ES-I3 (cell line): ENCODE results near the gene NMNAT3.

ENCODE experiments used
- H3K36me3 ChIP-seq: 2 replicates; pipeline ENCODE4 v1.6.1; 2013; ENCODE audit warnings: mild to moderate bottlenecking, low read length, control low read depth, moderate library complexity; ENCODE audit not compliant: insufficient read depth
- H3K4me1 ChIP-seq: 2 replicates; pipeline ENCODE4 v1.6.1; 2013; ENCODE audit warnings: mild to moderate bottlenecking, control low read depth, low read length; ENCODE audit not compliant: insufficient read depth
- H3K9ac ChIP-seq: 2 replicates; pipeline ENCODE4 v1.6.1; 2013; ENCODE audit warnings: low read depth, mild to moderate bottlenecking, low read length, moderate library complexity
- H3K9me3 ChIP-seq: 2 replicates; pipeline ENCODE4 v1.6.1; 2013; ENCODE audit warnings: mild to moderate bottlenecking, low read length, moderate library complexity; ENCODE audit not compliant: control insufficient read depth, insufficient read depth

The NMNAT3 gene

DNA sequence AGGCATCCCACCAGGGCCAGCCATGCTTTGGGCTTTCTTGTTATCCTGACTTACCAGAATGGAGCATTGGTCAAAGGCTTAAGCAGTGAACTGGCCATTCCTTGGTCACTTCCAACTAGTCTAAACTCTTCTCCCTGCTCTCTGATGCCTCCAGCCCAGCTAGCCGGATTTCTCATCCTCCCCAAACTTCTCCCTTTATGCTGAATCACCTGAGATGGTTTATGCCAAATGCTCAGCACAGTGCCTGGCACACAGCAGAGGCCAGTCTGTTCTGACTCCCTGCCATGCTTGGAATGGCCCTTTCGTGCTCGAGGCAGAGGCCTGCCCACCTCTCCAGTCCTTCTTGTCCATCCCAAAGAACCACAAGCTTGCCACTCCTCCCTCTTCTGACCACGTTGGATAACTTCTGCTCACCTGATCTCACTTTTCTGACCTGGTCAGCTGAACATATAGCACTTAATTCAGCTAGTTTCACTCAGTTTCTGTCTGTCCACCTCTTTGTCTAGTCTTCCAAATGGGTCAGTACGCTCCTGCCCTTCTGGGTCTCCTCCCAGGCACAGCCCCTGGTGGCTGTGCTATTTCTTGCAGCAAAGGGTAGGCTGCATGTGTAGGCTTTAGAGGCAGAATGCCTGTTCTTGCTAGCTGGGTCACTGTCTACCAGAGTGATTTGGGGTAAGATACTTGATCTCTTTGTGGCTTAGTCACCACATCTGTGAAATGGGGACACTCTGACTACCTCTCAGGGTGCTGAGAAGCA, 136.1 kb downstream of the NMNAT3 start:
- H3K4me1 ChIP-seq: peaks cover 34% of the 10 kb centered on the region
- no peaks in the 10 kb centered on the region for H3K9me3 ChIP-seq
- no peaks in the 10 kb centered on the region; the same call in 1 of the 2 replicates for H3K36me3 ChIP-seq
- no peak overlapping the region for H3K9ac ChIP-seq

DNA sequence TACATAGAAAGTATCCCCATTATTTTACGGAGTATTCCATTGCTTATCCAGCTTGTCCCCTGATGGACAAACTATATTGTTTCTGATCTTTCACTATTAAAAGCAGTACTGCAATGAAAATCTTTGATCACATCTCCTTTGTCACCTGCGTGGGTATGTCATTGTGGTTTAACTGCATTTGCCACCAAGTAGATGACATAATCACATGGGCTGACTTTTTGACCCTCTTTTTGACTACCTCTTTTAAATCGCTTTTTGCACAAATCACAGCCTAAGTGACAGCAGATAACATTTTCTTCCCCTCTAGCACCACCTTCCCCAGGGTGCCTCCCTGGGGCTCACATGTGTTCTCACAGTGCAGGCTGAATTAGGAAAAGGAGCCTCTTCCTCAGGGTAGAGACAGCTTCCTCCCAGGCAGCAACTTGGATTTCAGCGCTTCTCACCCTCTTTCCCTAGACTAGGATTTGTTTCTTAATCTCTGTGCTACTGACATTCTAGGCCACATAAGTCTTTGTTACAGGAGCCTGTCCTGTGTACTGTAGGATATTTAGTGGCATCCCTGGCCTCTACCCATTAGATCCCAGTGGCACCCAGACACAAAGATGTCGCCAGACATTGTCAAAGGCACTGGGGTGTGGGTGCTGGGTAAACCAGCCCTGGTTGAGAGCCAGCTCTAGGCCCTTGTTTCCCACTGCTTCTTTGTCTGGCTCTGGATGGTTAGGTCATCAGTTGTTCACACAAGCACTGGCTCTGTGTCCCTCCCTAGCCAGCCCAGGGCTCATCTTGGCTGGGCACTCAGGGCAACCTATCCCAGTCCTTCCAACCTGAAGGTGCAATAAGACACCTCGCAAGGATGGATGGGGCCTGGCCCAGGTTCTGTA, 136.9 kb downstream of the NMNAT3 start:
- peaks cover 29% of the 10 kb centered on the region for H3K4me1 ChIP-seq
- H3K9ac ChIP-seq: peak overlapping the region; percentile 68; the same call in 1 of the 2 replicates
- no peaks in the 10 kb centered on the region; the same call in 1 of the 2 replicates for H3K36me3 ChIP-seq
- H3K9me3 ChIP-seq: no peaks in the 10 kb centered on the region

DNA sequence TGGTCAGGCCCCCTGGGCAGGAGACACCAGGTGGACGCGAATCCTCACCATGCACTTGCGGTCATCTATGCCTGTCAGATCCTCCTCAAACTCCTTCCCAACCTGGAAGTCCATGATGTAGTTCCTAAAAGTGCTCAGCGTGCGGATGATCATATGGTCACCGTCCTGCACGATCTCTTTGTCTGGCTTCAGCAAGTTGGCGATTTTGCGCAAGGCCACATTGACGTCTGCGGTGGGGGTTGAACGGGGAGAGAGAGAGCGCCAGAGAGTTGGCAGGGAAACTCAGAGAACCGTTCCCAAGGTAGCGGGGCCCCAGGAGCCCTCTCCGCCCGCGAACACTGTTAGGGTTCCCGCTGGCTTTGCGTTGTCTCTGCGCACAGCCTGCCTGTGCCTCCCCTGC, 139.0 kb downstream of the NMNAT3 start:
- no peaks in the 10 kb centered on the region for H3K9me3 ChIP-seq
- no peaks in the 10 kb centered on the region; the same call in 1 of the 2 replicates for H3K36me3 ChIP-seq
- peak overlapping the region; percentile 68 for H3K9ac ChIP-seq
- H3K4me1 ChIP-seq: peaks cover 33% of the 10 kb centered on the region

DNA sequence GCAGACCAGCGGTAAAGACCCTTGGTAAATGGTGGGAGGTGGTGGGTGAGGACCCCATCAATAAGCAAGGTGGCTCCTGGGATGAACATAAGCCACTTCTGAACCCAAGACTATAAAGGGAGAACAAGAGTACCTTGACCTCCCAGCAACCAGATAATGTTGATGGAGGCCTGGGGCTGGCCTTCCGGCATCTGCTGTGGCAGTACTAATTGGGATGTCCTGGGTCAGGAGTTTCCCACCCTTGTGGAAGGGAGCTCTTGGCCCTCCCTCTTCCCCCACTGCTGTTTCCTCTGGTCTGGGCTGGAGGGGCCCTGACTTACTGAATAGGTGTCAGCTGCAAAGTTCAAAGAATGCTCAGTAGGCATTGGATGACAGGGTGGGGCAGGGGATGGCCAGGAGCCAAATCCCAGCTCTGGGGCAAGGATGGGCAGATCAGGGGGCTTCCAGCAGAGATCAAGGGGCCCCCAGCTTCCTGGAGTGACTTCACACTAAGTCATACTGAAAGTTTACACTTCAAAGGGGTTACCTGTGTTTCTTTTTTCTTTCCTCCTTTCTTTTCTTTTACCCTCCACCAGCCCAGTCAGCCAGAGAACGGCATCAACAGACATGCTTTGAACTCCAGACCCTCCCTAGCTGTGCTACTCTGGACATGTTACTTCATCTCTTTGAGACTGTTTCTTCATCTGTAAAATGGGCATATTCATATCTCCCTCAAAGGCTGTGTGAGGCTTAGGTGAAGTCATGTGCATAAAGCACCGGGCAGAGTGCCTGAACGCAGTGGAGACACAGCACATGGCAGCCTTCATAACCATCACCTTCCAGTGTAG, 139.8 kb downstream of the NMNAT3 start:
- Histone ChIP-seq H3K4me1 (peaks cover 35% of the 10 kb centered on the region), H3K9me3 (no peaks in the 10 kb centered on the region)

DNA sequence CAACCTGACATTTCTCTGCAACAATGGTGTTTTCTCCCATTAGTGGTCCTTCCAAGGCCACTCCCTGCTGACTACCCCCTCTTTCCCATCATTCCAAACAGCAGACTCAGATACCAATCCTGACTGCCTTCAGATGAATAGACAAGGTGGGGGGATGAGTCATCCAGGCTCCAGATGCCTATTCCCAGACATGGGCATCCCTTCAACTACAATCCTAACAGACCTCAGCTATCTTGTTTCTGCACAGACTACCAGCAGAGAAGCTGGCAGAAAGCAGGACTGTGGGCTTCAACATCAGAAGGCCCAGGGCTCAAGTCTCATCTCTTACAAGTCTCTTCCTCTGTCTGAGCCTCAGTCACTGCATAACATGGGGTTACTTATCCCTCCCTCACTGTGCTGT, 140.4 kb downstream of the NMNAT3 start:
- Histone ChIP-seq H3K4me1 (peaks cover 39% of the 10 kb centered on the region), H3K36me3 (no peaks in the 10 kb centered on the region; the same call in 1 of the 2 replicates), H3K9ac (no peak overlapping the region), H3K9me3 (no peaks in the 10 kb centered on the region)

More for the DNA sequence above, 139.8 kb downstream of the NMNAT3 start:
- Histone ChIP-seq H3K9ac (no peak overlapping the region), H3K36me3 (no peaks in the 10 kb centered on the region; the same call in 1 of the 2 replicates)

DNA sequence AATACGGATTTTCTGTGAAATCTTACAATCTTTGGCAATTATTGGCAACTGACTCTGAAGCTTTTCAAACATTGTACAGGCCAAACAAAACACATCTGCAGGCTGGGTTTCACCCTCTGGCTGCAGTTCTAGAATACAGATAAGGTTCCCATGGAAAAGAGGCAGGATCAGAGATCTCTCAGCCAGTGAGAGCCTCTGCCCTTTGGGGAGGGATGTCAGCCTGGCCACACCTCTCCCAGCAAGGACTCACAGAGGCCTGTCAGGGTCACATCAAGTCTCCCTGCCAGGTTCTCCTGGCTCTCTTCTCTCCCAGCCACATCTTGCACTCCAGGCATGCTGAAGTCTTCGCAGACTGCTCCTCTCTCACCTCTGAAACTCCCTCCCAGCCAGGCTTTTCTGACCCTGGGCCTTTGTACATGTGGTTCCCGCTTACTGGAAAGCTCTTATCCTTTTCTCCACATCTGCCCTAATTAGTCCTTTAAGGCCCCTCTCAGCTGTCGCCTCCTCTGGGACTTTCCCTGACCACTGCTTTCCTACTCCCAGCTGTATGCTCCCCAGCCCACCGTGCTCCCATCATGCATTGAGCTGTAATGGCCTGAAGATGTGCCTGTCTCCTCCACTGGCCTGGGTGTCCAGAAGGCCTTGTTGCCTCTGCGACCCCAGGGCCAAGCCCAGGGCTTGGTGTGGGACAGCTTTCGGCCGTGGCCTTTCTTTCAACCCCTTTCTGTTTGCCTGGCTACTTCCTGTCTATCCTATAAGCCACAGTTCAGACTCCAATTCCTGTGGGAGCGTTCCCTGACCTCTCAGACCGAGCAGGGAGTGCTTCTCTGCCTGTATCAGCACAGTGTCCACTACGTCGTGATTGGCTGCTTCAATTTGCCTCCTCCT, 142.5 kb downstream of the NMNAT3 start:
- Histone ChIP-seq H3K36me3 (no peaks in the 10 kb centered on the region; the same call in 1 of the 2 replicates), H3K9me3 (no peaks in the 10 kb centered on the region), H3K4me1 (peaks cover 28% of the 10 kb centered on the region), H3K9ac (no peak overlapping the region)

DNA sequence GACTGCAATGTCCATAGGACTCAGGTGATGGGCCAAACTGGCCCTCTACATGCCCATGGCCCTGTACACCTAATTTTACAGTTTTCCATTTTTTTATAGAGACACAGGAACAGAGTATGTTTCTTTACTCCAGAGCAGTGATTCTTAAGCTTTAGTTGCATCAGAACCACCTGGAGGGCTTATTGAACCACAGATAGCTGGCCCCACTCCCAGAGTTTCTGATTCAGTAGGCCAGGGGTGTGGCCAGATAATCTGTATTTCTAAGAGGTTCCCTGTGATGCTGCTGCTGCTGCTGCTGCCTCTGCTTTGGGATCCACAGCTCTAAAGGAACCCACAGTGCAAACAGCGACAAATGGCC, 143.3 kb downstream of the NMNAT3 start:
- H3K9ac ChIP-seq: no peak overlapping the region
- no peaks in the 10 kb centered on the region; the same call in 1 of the 2 replicates for H3K36me3 ChIP-seq
- H3K9me3 ChIP-seq: no peaks in the 10 kb centered on the region
- H3K4me1 ChIP-seq: peaks cover 28% of the 10 kb centered on the region

DNA sequence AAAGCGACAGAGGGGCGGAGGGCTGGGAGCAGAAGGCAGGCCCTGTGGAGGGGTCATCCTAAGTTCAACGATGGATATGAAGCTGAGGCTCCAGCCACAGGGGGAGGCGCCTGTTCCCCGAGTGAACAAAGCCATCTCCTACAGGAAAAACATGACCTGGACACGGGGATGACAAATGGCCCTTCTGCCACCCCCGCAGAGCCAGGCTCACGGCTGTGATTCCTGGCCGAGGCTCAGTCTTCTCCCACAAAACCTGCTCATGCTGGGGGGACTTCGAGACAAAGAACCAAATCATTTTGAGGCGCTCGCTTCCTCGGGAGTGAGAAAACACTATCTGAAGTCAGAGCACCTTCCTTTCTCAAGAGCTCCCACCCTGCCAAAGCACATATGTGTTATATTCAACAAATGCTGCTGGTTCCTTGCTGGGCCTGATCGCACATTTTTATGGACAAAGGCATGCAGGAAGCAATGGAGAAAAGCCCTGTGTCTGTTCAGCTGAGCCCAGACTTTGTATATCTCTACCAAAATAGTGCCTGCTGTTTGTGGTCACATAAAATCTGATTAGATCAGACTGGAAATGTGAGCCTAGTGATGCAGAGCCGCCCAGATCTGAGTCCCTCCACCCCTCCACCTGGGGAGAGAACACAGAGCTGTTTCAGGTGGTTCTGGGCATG, 143.9 kb downstream of the NMNAT3 start:
- H3K9me3 ChIP-seq: no peaks in the 10 kb centered on the region
- no peak overlapping the region for H3K9ac ChIP-seq
- peaks cover 28% of the 10 kb centered on the region for H3K4me1 ChIP-seq
- no peaks in the 10 kb centered on the region; the same call in 1 of the 2 replicates for H3K36me3 ChIP-seq

DNA sequence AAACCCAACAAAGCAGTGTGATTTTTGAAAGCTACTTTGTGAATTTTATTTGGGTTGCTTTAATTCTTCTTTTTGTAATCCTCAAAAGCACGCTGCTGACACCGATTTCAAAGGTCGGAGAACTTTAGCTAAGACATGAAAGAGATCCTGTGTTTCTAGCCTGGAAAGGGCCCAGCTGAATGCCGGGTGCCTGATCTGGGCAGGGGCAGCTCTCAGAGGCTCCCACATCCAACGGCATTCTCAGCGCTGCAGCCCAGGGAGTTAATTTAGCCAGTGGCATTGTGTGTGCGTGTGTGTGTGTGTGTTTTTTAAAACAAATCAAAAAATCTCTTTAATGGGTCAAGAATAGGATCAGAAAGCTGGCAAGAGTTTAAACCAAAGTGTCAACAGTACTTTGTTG, 144.8 kb downstream of the NMNAT3 start:
- Histone ChIP-seq H3K36me3 (no peaks in the 10 kb centered on the region; the same call in 1 of the 2 replicates), H3K4me1 (peaks cover 24% of the 10 kb centered on the region), H3K9me3 (no peaks in the 10 kb centered on the region), H3K9ac (no peak overlapping the region)

DNA sequence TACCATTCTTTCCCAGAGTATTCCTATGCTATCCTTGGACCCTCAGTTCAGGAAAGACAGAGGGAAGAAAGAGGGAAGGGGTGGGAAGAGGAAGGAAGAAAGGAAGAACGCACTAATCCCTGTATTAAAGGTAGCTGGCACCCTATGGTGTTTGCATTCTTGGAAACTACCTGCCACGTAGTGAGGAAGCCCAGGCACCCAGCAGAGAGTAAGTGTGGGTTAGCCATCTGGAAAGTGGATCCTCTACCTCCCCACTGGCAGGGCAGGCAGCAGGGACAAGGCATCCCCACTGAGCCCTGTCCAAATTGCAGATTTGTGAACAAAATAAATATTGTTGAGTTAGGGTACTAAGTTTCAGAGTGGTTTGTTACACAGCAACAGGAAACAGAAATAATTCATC, 147.1 kb downstream of the NMNAT3 start:
- Histone ChIP-seq H3K9me3 (no peaks in the 10 kb centered on the region), H3K36me3 (no peaks in the 10 kb centered on the region), H3K4me1 (peaks cover 16% of the 10 kb centered on the region), H3K9ac (no peak overlapping the region)

DNA sequence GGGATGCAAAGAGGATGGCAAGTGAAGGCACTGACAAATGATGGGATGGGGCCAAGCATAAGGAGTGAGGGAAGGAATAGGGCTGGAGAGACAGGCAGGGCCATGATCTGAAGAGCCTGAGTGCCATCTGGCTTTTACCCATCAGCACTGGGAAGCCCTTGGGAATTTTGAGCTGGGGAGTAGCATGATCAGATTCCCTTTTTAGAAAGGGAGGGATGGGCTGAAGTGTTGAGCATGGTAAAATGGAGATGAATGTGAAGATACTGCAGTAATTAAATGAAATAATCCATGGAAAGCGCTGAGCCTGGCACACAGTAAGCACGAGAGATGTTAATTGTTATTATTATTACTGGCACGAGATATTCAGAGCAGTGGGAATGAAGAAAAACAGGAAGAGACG, 148.1 kb downstream of the NMNAT3 start:
- no peaks in the 10 kb centered on the region for H3K36me3 ChIP-seq
- peaks cover 13% of the 10 kb centered on the region for H3K4me1 ChIP-seq
- no peak overlapping the region for H3K9ac ChIP-seq
- no peaks in the 10 kb centered on the region for H3K9me3 ChIP-seq

DNA sequence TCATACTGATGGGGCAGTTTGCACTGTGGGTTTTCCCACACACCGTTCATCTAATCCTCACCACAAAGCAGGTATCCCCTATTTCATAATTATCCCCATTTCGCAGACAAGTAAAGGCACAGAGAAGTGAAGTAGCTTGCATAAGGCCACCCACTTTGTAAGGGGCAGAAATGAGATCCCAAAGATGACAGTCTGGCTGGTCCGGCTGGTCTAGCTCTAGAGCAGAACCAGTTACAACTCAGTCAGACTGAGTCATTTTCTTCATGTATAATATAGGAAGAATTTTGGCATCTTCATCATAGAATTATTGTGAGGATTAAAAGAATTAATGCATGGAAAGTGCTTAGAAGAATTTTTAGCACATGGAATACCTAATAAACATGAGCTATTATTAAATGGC, 148.8 kb downstream of the NMNAT3 start:
- Histone ChIP-seq H3K36me3 (no peaks in the 10 kb centered on the region), H3K4me1 (peaks cover 17% of the 10 kb centered on the region), H3K9me3 (no peaks in the 10 kb centered on the region), H3K9ac (no peak overlapping the region)

DNA sequence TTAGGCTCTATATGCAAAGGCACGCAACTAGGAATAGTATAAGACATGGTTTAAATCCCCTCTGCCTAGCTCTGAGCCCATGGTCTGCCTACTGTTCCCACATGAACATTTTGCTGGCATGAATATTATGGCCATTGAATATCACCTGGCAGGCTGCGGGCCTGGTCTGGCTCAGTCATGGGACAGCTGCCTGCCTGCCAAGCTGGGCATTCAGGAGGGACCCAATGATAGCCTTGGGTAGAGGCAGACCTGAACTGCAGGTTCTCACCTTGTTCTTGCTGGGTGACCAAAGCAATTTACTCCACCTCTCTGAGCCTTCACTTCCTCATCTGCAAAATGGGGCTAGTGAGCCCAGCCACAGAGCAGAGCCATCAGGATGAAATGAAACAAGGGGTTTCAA, 149.5 kb downstream of the NMNAT3 start:
- no peak overlapping the region for H3K9ac ChIP-seq
- peaks cover 18% of the 10 kb centered on the region for H3K4me1 ChIP-seq
- no peaks in the 10 kb centered on the region for H3K36me3 ChIP-seq
- H3K9me3 ChIP-seq: no peaks in the 10 kb centered on the region
